Suprapubic skin (tissue), 4 donors: ENCODE data around the gene NME2. TPM values are rescaled to one million over a fixed set of nuclear protein-coding genes. Genes with fewer than 3 reads are reported as not detected.

Experiments
- DNase-seq, 2 donors: peaks; one replicate each; pipeline ENCODE4 v3.0.0-alpha.2; 2019; ENCODE audit warnings: low spot score in 2 of 2
- H3K27ac ChIP-seq: fragments of 200-600 bp; sonication (generic); one replicate; pipeline ENCODE4 v1.5.1; 2019
- H3K27me3 ChIP-seq: fragments of 200-600 bp; sonication (generic); one replicate; pipeline ENCODE4 v1.5.1; 2019
- H3K36me3 ChIP-seq: fragments of 200-600 bp; sonication (generic); one replicate; pipeline ENCODE4 v1.5.1; 2019
- H3K4me1 ChIP-seq: fragments of 200-600 bp; sonication (generic); one replicate; pipeline ENCODE4 v1.5.1; 2019
- H3K4me3 ChIP-seq: fragments of 200-600 bp; sonication (generic); one replicate; pipeline ENCODE4 v1.5.1; 2019; ENCODE audit warnings: mild to moderate bottlenecking
- H3K9me3 ChIP-seq: fragments of 200-600 bp; sonication (generic); one replicate; pipeline ENCODE4 v1.5.1; 2019
- CTCF ChIP-seq, 2 donors: fragments of 200-600 bp in 1 of 2; fragments of 450-650 bp in 1 of 2; sonication (generic) in 1 of 2; IDR thresholded peaks; one replicate each; pipeline ENCODE4 v1.5.1; 2016 to 2019; ENCODE audit warnings: antibody characterized with exemption in 2 of 2, mild to moderate bottlenecking in 1 of 2, moderate library complexity in 1 of 2
- EP300 ChIP-seq: sonication (generic); formaldehyde crosslinking; IDR thresholded peaks from one replicate; pipeline ENCODE4 v1.6.1; 2017; ENCODE audit warnings: antibody characterized with exemption
- POLR2A ChIP-seq, 2 donors: fragments of 450-650 bp; IDR thresholded peaks; one replicate each; pipeline ENCODE4 v1.6.1; 2017; ENCODE audit warnings: antibody characterized with exemption in 2 of 2, mild to moderate bottlenecking in 2 of 2, moderate library complexity in 2 of 2
- POLR2AphosphoS5 ChIP-seq, 3 donors: sonication (generic); formaldehyde crosslinking; IDR thresholded peaks; one replicate each; pipeline ENCODE4 v1.6.1; 2017; ENCODE audit warnings: antibody characterized with exemption in 3 of 3
- WGBS: methylation state at CpG from one replicate; pipeline ENCODE4 v1.1.5; 2018; 5-methylcytosine and 5-hydroxymethylcytosine counted together
- total RNA-seq, 4 donors: library from RNA; depleted of rRNA; stranded (reverse); fragments of >200 nt; gene quantifications; one replicate each; pipeline ENCODE4 v1.1.0, GENCODE V29; 2016

The NME2 gene
- total RNA-seq, 4 donors from 2014 or later = 239 to 695 (median 466) TPM

- WGBS = 91% methylated on average over 4 of the region's 16 CpGs
These were observed 1.1 kb upstream of the NME2 start for GRCh38 chr17:51164911-51165679.

DNA sequence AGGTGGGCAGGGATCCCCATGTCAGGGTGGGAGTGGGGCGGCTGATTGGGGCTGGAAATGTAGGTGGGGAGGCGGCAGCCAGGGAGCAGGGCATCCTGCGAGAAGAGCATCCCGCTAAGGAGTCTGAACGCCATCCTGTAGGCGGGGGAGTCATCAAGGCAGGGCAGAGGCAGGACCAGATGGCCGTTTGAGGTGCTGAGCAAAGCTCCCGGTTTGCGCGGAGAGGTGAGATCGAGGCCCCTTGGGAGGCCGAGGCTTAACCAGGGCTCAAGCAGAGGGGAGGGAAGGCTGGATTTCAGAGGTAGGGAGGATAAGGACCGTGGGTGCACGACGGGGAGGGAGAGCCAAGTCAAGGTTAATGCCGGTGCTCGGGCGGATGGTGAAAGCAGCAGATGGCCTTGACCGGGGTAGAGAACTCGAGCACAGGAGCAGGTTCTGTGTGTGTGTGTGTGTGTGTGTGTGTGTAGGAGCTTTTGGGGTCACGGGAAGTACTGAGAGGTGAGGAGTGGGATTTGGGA lies 472 bp upstream of the NME2 start:
- 8% methylated on average over 16 of the region's 21 CpGs for WGBS
- Histone ChIP-seq H3K27me3 (no peaks in the 10 kb centered on the region), H3K9me3 (no peaks in the 10 kb centered on the region), H3K4me3 (peak overlapping the region; percentile 91), H3K4me1 (peaks cover 17% of the 10 kb centered on the region), H3K27ac (peak overlapping the region; percentile 97), H3K36me3 (peaks cover 46% of the 10 kb centered on the region)
- no peak for TF ChIP-seq EP300
- TF ChIP-seq CTCF (IDR thresholded peaks at IDR 0.05) = no peak
- TF ChIP-seq POLR2A (IDR thresholded peaks at IDR 0.05) = no peak
- TF ChIP-seq POLR2AphosphoS5 (IDR thresholded peaks at IDR 0.05) = no peak
- DNase-seq = peak in 1 of 2 donors; percentile 73

More at GRCh38 chr17:51164911-51165679, 1.1 kb upstream of the NME2 start:
- peaks cover 17% of the 10 kb centered on the region for H3K4me1 ChIP-seq
- H3K27ac ChIP-seq = peak overlapping the region; percentile 97
- H3K27me3 ChIP-seq = no peaks in the 10 kb centered on the region
- peak in 1 of 2 donors; percentile 72 for DNase-seq
- no peak for TF ChIP-seq POLR2AphosphoS5 (IDR thresholded peaks at IDR 0.05)
- no peak for TF ChIP-seq EP300
- TF ChIP-seq CTCF (IDR thresholded peaks at IDR 0.05) = no peak
- no peak for TF ChIP-seq POLR2A (IDR thresholded peaks at IDR 0.05)
- H3K4me3 ChIP-seq = peak overlapping the region; percentile 91
- no peaks in the 10 kb centered on the region for H3K9me3 ChIP-seq
- H3K36me3 ChIP-seq = peaks cover 46% of the 10 kb centered on the region

- peak in 1 of 2 donors; percentile 77 for DNase-seq
- peaks cover 46% of the 10 kb centered on the region for H3K36me3 ChIP-seq
- H3K27ac ChIP-seq = peak overlapping the region; percentile 97
- H3K4me1 ChIP-seq = peaks cover 17% of the 10 kb centered on the region
- TF ChIP-seq CTCF (IDR thresholded peaks at IDR 0.05) = peak; percentile 30 to 71
- no peak for TF ChIP-seq POLR2A (IDR thresholded peaks at IDR 0.05)
- TF ChIP-seq EP300 = no peak
- no peaks in the 10 kb centered on the region for H3K9me3 ChIP-seq
- 16% methylated on average over 30 of the region's 42 CpGs for WGBS
- H3K27me3 ChIP-seq = no peaks in the 10 kb centered on the region
- H3K4me3 ChIP-seq = peak overlapping the region; percentile 91
These were observed 1.0 kb downstream of the NME2 start for GRCh38 chr17:51166987-51167931.

- no peaks in the 10 kb centered on the region for H3K27me3 ChIP-seq
- no peak for DNase-seq
- no peak overlapping the region for H3K4me3 ChIP-seq
- H3K4me1 ChIP-seq = peaks cover 17% of the 10 kb centered on the region
- 86% methylated on average over 1 of the region's 1 CpG for WGBS
- H3K27ac ChIP-seq = no peak overlapping the region
- TF ChIP-seq EP300 (no peak), POLR2A (IDR thresholded peaks at IDR 0.05) (no peak), POLR2AphosphoS5 (IDR thresholded peaks at IDR 0.05) (no peak), CTCF (IDR thresholded peaks at IDR 0.05) (no peak)
- no peaks in the 10 kb centered on the region for H3K9me3 ChIP-seq
- H3K36me3 ChIP-seq = peaks cover 47% of the 10 kb centered on the region
These were observed 3.1 kb downstream of the NME2 start for GRCh38 chr17:51169340-51169739.
